ENCODE data around the gene ZBTB46. TPM values are rescaled to one million over a fixed set of nuclear protein-coding genes. Genes with fewer than 3 reads are reported as not detected.
A peak's percentile ranks its signal among the peaks of the same experiment; 100 is the strongest.

ZBTB46 gene
- total RNA-seq, 1 experiment from 2014 or later, result 3.6 TPM

DNA sequence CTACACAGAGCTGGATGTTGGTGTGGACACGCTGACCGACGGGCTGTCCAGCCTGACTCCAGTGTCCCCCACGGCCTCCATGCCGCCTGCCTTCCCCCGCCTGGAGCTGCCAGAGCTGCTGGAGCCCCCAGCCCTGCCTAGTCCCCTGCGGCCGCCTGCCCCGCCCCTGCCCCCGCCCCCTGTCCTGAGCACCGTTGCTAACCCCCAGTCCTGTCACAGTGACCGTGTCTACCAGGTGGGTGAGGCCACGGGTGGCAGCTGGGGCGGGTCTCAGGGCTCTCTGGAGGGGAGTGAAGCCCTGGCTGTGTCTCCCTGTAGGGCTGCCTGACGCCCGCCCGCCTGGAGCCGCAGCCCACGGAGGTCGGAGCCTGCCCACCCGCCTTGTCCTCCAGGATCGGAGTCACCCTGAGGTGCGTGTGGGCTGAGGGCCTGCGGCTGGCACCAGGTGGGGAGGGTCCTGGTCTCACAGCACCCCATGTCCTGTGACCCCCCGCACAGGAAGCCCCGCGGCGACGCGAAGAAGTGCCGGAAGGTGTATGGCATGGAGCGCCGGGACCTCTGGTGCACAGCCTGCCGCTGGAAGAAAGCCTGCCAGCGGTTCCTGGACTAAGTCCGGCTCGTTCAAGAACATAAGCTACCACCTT lies 88.6 kb downstream of the ZBTB46 start:
- no peaks in the 10 kb centered on the region; the same call in 1 of the 2 replicates for H4K20me1 ChIP-seq (ENCODE audit: insufficient read depth)
- H2AFZ ChIP-seq, result no peak overlapping the region
- H3K27me3 ChIP-seq (ENCODE audit: insufficient read depth, low read depth), result no peaks in the 10 kb centered on the region
- ChIA-PET POLR2A (ENCODE audit: unreplicated experiment) (no interaction called here), CTCF (interaction anchor here (0.5 kb wide), 1 partner anchor 543 kb away, joined by 3 read pairs; no protein-coding TSS in a partner anchor)
- H3K4me2 ChIP-seq, result no peak overlapping the region
- H3K4me3 ChIP-seq, result no peak overlapping the region
- DNase-seq, result no peak
- BruUV-seq (replicated peaks), result no TSS peak
- peaks cover 10% of the 10 kb centered on the region; the same call in 1 of the 2 replicates for H3K79me2 ChIP-seq (ENCODE audit: low read depth)
- intact Hi-C loops (cut with micrococcal nuclease; ENCODE audit: unreplicated experiment), result no loop called here
- H3F3A ChIP-seq (ENCODE audit: insufficient read depth, low read depth), result peaks cover 36% of the 10 kb centered on the region
- TF ChIP-seq EZH2 (IDR thresholded peaks at IDR 0.05; ENCODE audit: low read depth), result no peak
- TF ChIP-seq CTCF (conservative IDR thresholded peaks at IDR 0.05), result no peak
- H3K36me3 ChIP-seq (ENCODE audit: low read depth), result no peaks in the 10 kb centered on the region
- H3K4me1 ChIP-seq (replicated peaks; ENCODE audit: insufficient read depth), result peaks cover 9% of the 10 kb centered on the region
- no peaks in the 10 kb centered on the region for H3K9me3 ChIP-seq (ENCODE audit: insufficient read depth, low read depth)
- no peaks in the 10 kb centered on the region for H3K9me2 ChIP-seq (ENCODE audit: insufficient read depth)
- no peak overlapping the region for H3K27ac ChIP-seq

- CTCF ChIA-PET, result interaction anchor here (1.3 kb wide), 1 partner anchor 100 kb away, joined by 18 read pairs; no protein-coding TSS in a partner anchor
- TF ChIP-seq CTCF (conservative IDR thresholded peaks at IDR 0.05), result no peak
- Histone ChIP-seq H3K4me1 (replicated peaks; ENCODE audit: insufficient read depth) (peaks cover 9% of the 10 kb centered on the region), H3K9me2 (ENCODE audit: insufficient read depth) (no peaks in the 10 kb centered on the region), H3K9me3 (ENCODE audit: insufficient read depth, low read depth) (no peaks in the 10 kb centered on the region), H2AFZ (no peak overlapping the region), H3K36me3 (ENCODE audit: low read depth) (no peaks in the 10 kb centered on the region), H3F3A (ENCODE audit: insufficient read depth, low read depth) (peaks cover 37% of the 10 kb centered on the region), H3K79me2 (ENCODE audit: low read depth) (peaks cover 10% of the 10 kb centered on the region; the same call in 1 of the 2 replicates), H4K20me1 (ENCODE audit: insufficient read depth) (no peaks in the 10 kb centered on the region; the same call in 1 of the 2 replicates), H3K4me3 (peak overlapping the region; percentile 44; the same call in 1 of the 2 replicates), H3K27me3 (ENCODE audit: insufficient read depth, low read depth) (no peaks in the 10 kb centered on the region), H3K27ac (no peak overlapping the region), H3K4me2 (peak overlapping the region; percentile 72)
- intact Hi-C loops (cut with micrococcal nuclease; ENCODE audit: unreplicated experiment), result loop anchor here (1.0 to 2.0 kb wide), 2 partner anchors 123 to 205 kb away; partner anchors contain the start of genes PTK6 and TPD52L2
- POLR2A ChIA-PET (ENCODE audit: unreplicated experiment), result interaction anchor here (0.6 kb wide), 2 partner anchors 34 to 647 kb away, joined by 3 to 4 read pairs; partner anchors contain the start of genes ARFRP1 and ZGPAT
- DNase-seq, result no peak
- no TSS peak for BruUV-seq (replicated peaks)
Measured at GRCh38 chr20:63741676-63742380, 89.2 kb downstream of the ZBTB46 start.

- H3K9me3 ChIP-seq (ENCODE audit: insufficient read depth, low read depth), result no peaks in the 10 kb centered on the region
- POLR2A ChIA-PET (ENCODE audit: unreplicated experiment), result interaction anchor here (0.6 to 1.0 kb wide), 4 partner anchors 33 to 647 kb away, joined by 3 to 5 read pairs (median 4); partner anchors contain the start of genes ARFRP1 and ZGPAT
- H3K27ac ChIP-seq, result no peak overlapping the region
- H3K9me2 ChIP-seq (ENCODE audit: insufficient read depth), result no peaks in the 10 kb centered on the region
- peaks cover 42% of the 10 kb centered on the region for H3F3A ChIP-seq (ENCODE audit: insufficient read depth, low read depth)
- no peaks in the 10 kb centered on the region for H3K27me3 ChIP-seq (ENCODE audit: insufficient read depth, low read depth)
- no TSS peak for BruUV-seq (replicated peaks)
- DNase-seq, result no peak
- H3K4me1 ChIP-seq (replicated peaks; ENCODE audit: insufficient read depth), result peaks cover 9% of the 10 kb centered on the region
- no peaks in the 10 kb centered on the region; the same call in 1 of the 2 replicates for H4K20me1 ChIP-seq (ENCODE audit: insufficient read depth)
- no peak for TF ChIP-seq CTCF (conservative IDR thresholded peaks at IDR 0.05)
- no peak for TF ChIP-seq EZH2 (IDR thresholded peaks at IDR 0.05; ENCODE audit: low read depth)
- CTCF ChIA-PET, result interaction anchor here (1.3 kb wide), 1 partner anchor 100 kb away, joined by 18 read pairs; no protein-coding TSS in a partner anchor
- H2AFZ ChIP-seq, result peak overlapping the region; percentile 46; the same call in 1 of the 2 replicates
- peaks cover 10% of the 10 kb centered on the region; the same call in 1 of the 2 replicates for H3K79me2 ChIP-seq (ENCODE audit: low read depth)
- peak overlapping the region; percentile 44; the same call in 1 of the 2 replicates for H3K4me3 ChIP-seq
- intact Hi-C loops (cut with micrococcal nuclease; ENCODE audit: unreplicated experiment), result loop anchor here (1.0 to 2.0 kb wide), 2 partner anchors 124 to 205 kb away; partner anchors contain the start of genes PTK6 and TPD52L2
- peak overlapping the region; percentile 72 for H3K4me2 ChIP-seq
- no peaks in the 10 kb centered on the region for H3K36me3 ChIP-seq (ENCODE audit: low read depth)
Measured at GRCh38 chr20:63741354-63741675, 89.7 kb downstream of the ZBTB46 start.
